ENCODE measurements around the gene CTDNEP1. TPM values are rescaled to one million over a fixed set of nuclear protein-coding genes. Genes with fewer than 3 reads are reported as not detected.
"Not testable (repeated sequence)": the region's sequence is repeated elsewhere in the genome, so short reads cannot be mapped to it uniquely, and the experiment has no call there.

The CTDNEP1 gene
- total RNA-seq, 1 donor = 31.8 TPM

GRCh38 chr17:7246779-7247178 lies 4.8 kb downstream of the CTDNEP1 start:
- Histone ChIP-seq H3K4me3 (ENCODE audit: insufficient read depth, low read length) (no peak overlapping the region), H3K27me3 (ENCODE audit: insufficient read depth, low read length) (no peaks in the 10 kb centered on the region), H3K36me3 (ENCODE audit: insufficient read depth, low read length) (peaks cover 31% of the 10 kb centered on the region), H3K4me1 (ENCODE audit: insufficient read depth, low read length) (peaks cover 16% of the 10 kb centered on the region), H4K20me1 (ENCODE audit: insufficient read depth, low read length) (peaks cover 3% of the 10 kb centered on the region), H3K79me2 (ENCODE audit: insufficient read depth, low read length) (peaks cover 75% of the 10 kb centered on the region), H2AFZ (ENCODE audit: low read length) (no peak overlapping the region), H3K9me3 (ENCODE audit: low read depth, low read length) (no peaks in the 10 kb centered on the region), H3K27ac (ENCODE audit: low read depth, low read length) (no peak overlapping the region), H3K4me2 (ENCODE audit: insufficient read depth, low read length) (no peak overlapping the region)
- TF ChIP-seq CTCF (IDR thresholded peaks at IDR 0.05; ENCODE audit: extremely low read depth, low read depth, low read length) = no peak
- no peak for DNase-seq (ENCODE audit: insufficient read length, low spot score, missing footprints)

GRCh38 chr17:7243838-7244237 lies 7.7 kb downstream of the CTDNEP1 start:
- Histone ChIP-seq H3K4me1 (ENCODE audit: insufficient read depth, low read length) (peaks cover 26% of the 10 kb centered on the region), H3K4me2 (ENCODE audit: insufficient read depth, low read length) (peak overlapping the region; percentile 98), H3K36me3 (ENCODE audit: insufficient read depth, low read length) (peaks cover 46% of the 10 kb centered on the region), H4K20me1 (ENCODE audit: insufficient read depth, low read length) (peaks cover 14% of the 10 kb centered on the region), H3K79me2 (ENCODE audit: insufficient read depth, low read length) (peaks cover 75% of the 10 kb centered on the region)
- DNase-seq (ENCODE audit: insufficient read length, low spot score, missing footprints); H3K4me3 ChIP-seq (ENCODE audit: insufficient read depth, low read length); H3K27me3 ChIP-seq (ENCODE audit: insufficient read depth, low read length); H2AFZ ChIP-seq (ENCODE audit: low read length); H3K27ac ChIP-seq (ENCODE audit: low read depth, low read length); H3K9me3 ChIP-seq (ENCODE audit: low read depth, low read length): not testable (repeated sequence)

GRCh38 chr17:7243453-7243729 lies 8.1 kb downstream of the CTDNEP1 start:
- H3K36me3 ChIP-seq (ENCODE audit: insufficient read depth, low read length) = peaks cover 46% of the 10 kb centered on the region
- H3K4me3 ChIP-seq (ENCODE audit: insufficient read depth, low read length) = peak overlapping the region; percentile 86
- peak; percentile 79 for DNase-seq (ENCODE audit: insufficient read length, low spot score, missing footprints)
- peak overlapping the region; percentile 93 for H2AFZ ChIP-seq (ENCODE audit: low read length)
- H3K4me2 ChIP-seq (ENCODE audit: insufficient read depth, low read length) = peak overlapping the region; percentile 98
- no peak for TF ChIP-seq CTCF (IDR thresholded peaks at IDR 0.05; ENCODE audit: extremely low read depth, low read depth, low read length)
- no peaks in the 10 kb centered on the region for H3K9me3 ChIP-seq (ENCODE audit: low read depth, low read length)
- H3K27ac ChIP-seq (ENCODE audit: low read depth, low read length) = peak overlapping the region; percentile 84
- peaks cover 14% of the 10 kb centered on the region for H4K20me1 ChIP-seq (ENCODE audit: insufficient read depth, low read length)
- H3K4me1 ChIP-seq (ENCODE audit: insufficient read depth, low read length) = peaks cover 26% of the 10 kb centered on the region
- peaks cover 75% of the 10 kb centered on the region for H3K79me2 ChIP-seq (ENCODE audit: insufficient read depth, low read length)
- no peaks in the 10 kb centered on the region for H3K27me3 ChIP-seq (ENCODE audit: insufficient read depth, low read length)

GRCh38 chr17:7242717-7243452 lies 8.6 kb downstream of the CTDNEP1 start:
- Histone ChIP-seq H3K9me3 (ENCODE audit: low read depth, low read length) (no peaks in the 10 kb centered on the region), H2AFZ (ENCODE audit: low read length) (peak overlapping the region; percentile 93), H3K27ac (ENCODE audit: low read depth, low read length) (peak overlapping the region; percentile 84), H3K4me2 (ENCODE audit: insufficient read depth, low read length) (peak overlapping the region; percentile 98), H3K4me3 (ENCODE audit: insufficient read depth, low read length) (peak overlapping the region; percentile 86), H3K79me2 (ENCODE audit: insufficient read depth, low read length) (peaks cover 73% of the 10 kb centered on the region), H4K20me1 (ENCODE audit: insufficient read depth, low read length) (peaks cover 14% of the 10 kb centered on the region), H3K27me3 (ENCODE audit: insufficient read depth, low read length) (no peaks in the 10 kb centered on the region), H3K4me1 (ENCODE audit: insufficient read depth, low read length) (peaks cover 26% of the 10 kb centered on the region), H3K36me3 (ENCODE audit: insufficient read depth, low read length) (peaks cover 46% of the 10 kb centered on the region)
- peak; percentile 97 for DNase-seq (ENCODE audit: insufficient read length, low spot score, missing footprints)
- no peak for TF ChIP-seq CTCF (IDR thresholded peaks at IDR 0.05; ENCODE audit: extremely low read depth, low read depth, low read length)

All from osteoblast (primary cell).